Prostate gland (tissue), 2 donors: ENCODE results near the gene KRTAP1-5.
"Not testable (repeated sequence)": the region's sequence is repeated elsewhere in the genome, so short reads cannot be mapped to it uniquely, and the experiment has no call there.

Source experiments
- CTCF ChIP-seq, 4 experiments: fragments of 200-600 bp in 2 of 4; fragments of 450-650 bp in 2 of 4; sonication (generic) in 2 of 4; IDR thresholded peaks; 1 replicate in 3 of 4; 2 replicates in 1 of 4; pipeline ENCODE4 v1.5.1; 2016 to 2019; ENCODE audit warnings: antibody characterized with exemption in 4 of 4, mild to moderate bottlenecking in 2 of 4, moderate library complexity in 2 of 4
- POLR2A ChIP-seq: fragments of 450-650 bp; IDR thresholded peaks from one replicate; pipeline ENCODE4 v1.6.1; 2016; ENCODE audit warnings: antibody characterized with exemption, mild to moderate bottlenecking
- POLR2AphosphoS5 ChIP-seq: sonication (generic); formaldehyde crosslinking; IDR thresholded peaks from one replicate; pipeline ENCODE4 v1.6.1; 2017; ENCODE audit warnings: antibody characterized with exemption

GRCh38 chr17:41055130-41055529 lies 28.1 kb upstream of the KRTAP1-5 start, which contains the start of gene KRTAP2-2:
- TF ChIP-seq CTCF (IDR thresholded peaks at IDR 0.05); POLR2A; POLR2AphosphoS5: not testable (repeated sequence)
